Skeletal muscle tissue (tissue), 4 donors: Measurements from ENCODE around the gene ARHGEF28. TPM values are rescaled to one million over a fixed set of nuclear protein-coding genes. Genes with fewer than 3 reads are reported as not detected.

Experiments
- H3K27ac ChIP-seq: one replicate; pipeline ENCODE4 v1.7.0; 2013; ENCODE audit warnings: mild to moderate bottlenecking, low read depth, low read length, inconsistent platforms
- H3K27me3 ChIP-seq, 3 donors: one replicate each; pipeline ENCODE4 v1.7.0; 2013; ENCODE audit warnings: low read length in 3 of 3; ENCODE audit not compliant: control insufficient read depth in 3 of 3, insufficient read depth in 3 of 3
- H3K36me3 ChIP-seq, 3 donors: one replicate each; pipeline ENCODE4 v1.7.0; 2013; ENCODE audit warnings: low read length in 3 of 3; ENCODE audit not compliant: control insufficient read depth in 3 of 3, insufficient read depth in 3 of 3
- H3K4me1 ChIP-seq, 3 donors: one replicate each; pipeline ENCODE4 v1.7.0; 2013; ENCODE audit warnings: low read length in 3 of 3, mild to moderate bottlenecking in 3 of 3; ENCODE audit not compliant: control insufficient read depth in 3 of 3, insufficient read depth in 3 of 3
- H3K4me3 ChIP-seq, 3 donors: one replicate each; pipeline ENCODE4 v1.7.0; 2013; ENCODE audit warnings: low read length in 3 of 3
- H3K9ac ChIP-seq, 3 donors: one replicate each; pipeline ENCODE4 v1.7.0; 2013; ENCODE audit warnings: low read length in 3 of 3, mild to moderate bottlenecking in 3 of 3, moderate library complexity in 2 of 3, low read depth in 1 of 3
- H3K9me3 ChIP-seq, 3 donors: one replicate each; pipeline ENCODE4 v1.7.0; 2013; ENCODE audit warnings: low read length in 3 of 3; ENCODE audit not compliant: control insufficient read depth in 3 of 3
- total RNA-seq: library from RNA; depleted of rRNA; stranded (reverse); fragments of >200 nt; gene quantifications from one replicate; pipeline ENCODE4 v1.2.3, GENCODE V29; 2014
- donor health status: Osteomylitis.

ARHGEF28 gene
- total RNA-seq, 1 donor from 2014 or later = 8.4 TPM

DNA sequence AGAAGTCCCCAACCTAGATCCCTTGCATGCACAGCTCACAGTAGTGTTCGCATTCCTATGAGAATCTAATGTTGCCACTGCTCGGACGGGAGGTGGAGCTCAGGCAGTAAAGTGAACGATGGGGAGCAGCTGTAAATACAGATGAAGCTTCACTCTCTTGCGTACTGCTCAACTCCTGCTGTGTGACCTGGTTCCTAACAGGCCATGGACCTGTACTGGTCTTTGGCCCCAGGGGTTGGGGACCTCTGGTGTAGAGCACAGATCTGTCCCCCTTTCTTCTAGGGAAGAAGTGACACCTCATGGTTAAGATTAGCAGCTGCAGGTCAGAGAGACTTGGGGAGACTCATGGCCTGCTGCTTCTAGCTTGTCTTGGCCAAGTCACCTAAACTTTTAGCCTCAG lies 7.1 kb downstream of the ARHGEF28 start:
- H3K27ac ChIP-seq = no peak overlapping the region
- no peaks in the 10 kb centered on the region for H3K36me3 ChIP-seq
- H3K9me3 ChIP-seq = no peaks in the 10 kb centered on the region
- no peak overlapping the region for H3K4me3 ChIP-seq
- no peaks in the 10 kb centered on the region for H3K27me3 ChIP-seq
- no peak overlapping the region for H3K9ac ChIP-seq
- no peaks in the 10 kb centered on the region for H3K4me1 ChIP-seq

DNA sequence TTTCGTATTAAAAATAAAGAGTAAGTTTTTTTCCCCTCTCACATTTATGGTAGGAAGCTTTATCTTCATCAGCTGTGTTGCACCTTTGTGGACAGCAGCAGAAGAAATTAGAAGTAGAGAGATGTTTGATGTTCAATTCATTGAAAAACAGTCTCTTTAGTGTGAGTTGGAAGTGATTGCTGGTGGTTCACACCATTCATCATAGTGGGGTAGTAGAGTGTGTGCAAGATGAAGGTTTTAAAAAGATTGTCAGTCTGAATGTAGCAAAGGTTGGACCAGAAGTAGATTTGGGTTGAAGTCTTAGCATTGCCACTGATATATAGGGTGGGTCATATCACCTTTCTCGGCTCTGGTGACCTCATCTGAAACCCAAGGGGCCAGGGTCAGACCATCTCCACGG lies 10.4 kb downstream of the ARHGEF28 start:
- Histone ChIP-seq H3K27me3 (no peaks in the 10 kb centered on the region), H3K4me1 (no peaks in the 10 kb centered on the region), H3K27ac (no peak overlapping the region), H3K4me3 (no peak overlapping the region), H3K9me3 (no peaks in the 10 kb centered on the region), H3K9ac (no peak overlapping the region), H3K36me3 (no peaks in the 10 kb centered on the region)

DNA sequence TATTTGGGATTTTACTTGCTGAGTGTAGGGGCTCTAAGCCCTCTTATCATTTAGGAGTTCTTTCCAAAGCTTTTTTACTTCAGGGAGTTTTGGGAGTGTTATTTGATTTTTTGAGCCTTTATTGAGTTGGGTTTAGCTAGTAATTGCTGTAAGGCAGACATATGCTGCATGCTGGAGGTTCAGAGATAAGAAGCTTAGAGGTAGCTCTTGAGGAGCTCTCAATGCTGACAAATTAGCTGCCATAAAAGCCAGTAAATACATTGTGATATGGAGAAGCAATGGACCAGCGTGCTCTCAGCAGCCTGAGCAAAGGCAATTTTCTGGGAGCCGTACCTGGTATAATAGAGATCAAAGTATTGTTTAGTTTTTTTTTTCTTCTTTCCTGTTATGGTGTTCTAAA lies 11.6 kb downstream of the ARHGEF28 start:
- no peaks in the 10 kb centered on the region for H3K4me1 ChIP-seq
- H3K9ac ChIP-seq = no peak overlapping the region
- no peaks in the 10 kb centered on the region for H3K9me3 ChIP-seq
- H3K27me3 ChIP-seq = no peaks in the 10 kb centered on the region
- no peak overlapping the region for H3K27ac ChIP-seq
- no peaks in the 10 kb centered on the region for H3K36me3 ChIP-seq
- no peak overlapping the region for H3K4me3 ChIP-seq

DNA sequence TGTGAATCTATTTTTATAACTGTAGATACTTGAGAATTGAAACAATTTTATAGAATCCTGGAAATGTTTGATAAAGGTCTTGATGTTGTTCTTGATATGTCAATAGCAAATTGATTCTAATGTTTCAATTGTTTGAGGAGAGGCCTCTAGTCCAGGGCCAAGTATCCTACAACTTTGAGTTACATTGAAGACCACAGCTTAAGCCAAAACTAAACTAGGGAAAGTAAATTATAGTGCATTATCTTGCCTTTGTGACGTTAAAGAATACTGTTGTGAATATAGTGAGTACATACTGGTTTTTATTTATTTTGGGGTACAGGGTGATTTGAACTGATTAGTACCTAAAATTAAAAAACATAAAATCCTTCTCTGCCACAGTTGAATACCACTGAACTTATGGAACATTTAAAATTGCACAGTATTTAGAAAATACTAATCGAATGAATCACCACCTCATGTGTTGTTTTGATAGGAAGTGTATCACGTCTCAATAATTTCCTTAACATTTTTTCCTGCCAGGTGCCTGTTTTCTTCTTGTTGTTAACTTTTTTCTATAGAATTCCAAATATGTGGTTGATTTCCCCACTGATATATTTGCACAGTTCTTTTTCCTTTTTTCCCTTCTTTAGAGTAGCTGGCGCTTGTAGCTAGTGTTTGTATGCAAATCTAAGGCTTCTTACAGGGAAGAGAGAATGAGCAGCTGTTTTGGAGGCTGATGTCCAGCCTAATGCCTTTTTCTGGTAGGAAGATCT lies 12.5 kb downstream of the ARHGEF28 start:
- Histone ChIP-seq H3K4me3 (no peak overlapping the region), H3K27me3 (no peaks in the 10 kb centered on the region), H3K36me3 (no peaks in the 10 kb centered on the region), H3K9me3 (no peaks in the 10 kb centered on the region), H3K9ac (no peak overlapping the region), H3K27ac (no peak overlapping the region), H3K4me1 (no peaks in the 10 kb centered on the region)

DNA sequence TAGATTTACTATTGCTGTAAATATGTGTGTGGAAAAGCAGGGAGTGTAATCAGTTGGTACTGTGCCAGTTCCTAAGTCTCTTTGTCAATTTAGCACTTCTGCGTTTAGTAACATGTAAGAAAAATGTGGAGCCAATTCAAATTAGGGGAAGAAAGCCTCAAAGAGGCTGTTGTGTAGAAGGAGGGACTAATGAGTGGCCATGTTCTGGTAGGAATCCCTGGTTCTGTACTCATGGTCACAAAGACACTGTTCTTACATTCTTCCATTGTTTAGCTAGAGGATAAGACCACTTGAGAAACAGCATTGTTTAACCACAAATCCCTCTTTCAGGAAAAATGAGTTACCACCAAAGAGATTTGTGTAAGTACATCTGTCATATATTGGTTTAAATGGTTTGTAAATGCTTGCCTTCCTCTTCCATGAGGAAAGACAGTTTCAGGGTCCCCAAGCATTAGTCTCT lies 14.9 kb downstream of the ARHGEF28 start:
- Histone ChIP-seq H3K4me3 (no peak overlapping the region), H3K36me3 (no peaks in the 10 kb centered on the region), H3K9ac (no peak overlapping the region), H3K9me3 (no peaks in the 10 kb centered on the region), H3K27ac (no peak overlapping the region), H3K4me1 (no peaks in the 10 kb centered on the region), H3K27me3 (no peaks in the 10 kb centered on the region)

DNA sequence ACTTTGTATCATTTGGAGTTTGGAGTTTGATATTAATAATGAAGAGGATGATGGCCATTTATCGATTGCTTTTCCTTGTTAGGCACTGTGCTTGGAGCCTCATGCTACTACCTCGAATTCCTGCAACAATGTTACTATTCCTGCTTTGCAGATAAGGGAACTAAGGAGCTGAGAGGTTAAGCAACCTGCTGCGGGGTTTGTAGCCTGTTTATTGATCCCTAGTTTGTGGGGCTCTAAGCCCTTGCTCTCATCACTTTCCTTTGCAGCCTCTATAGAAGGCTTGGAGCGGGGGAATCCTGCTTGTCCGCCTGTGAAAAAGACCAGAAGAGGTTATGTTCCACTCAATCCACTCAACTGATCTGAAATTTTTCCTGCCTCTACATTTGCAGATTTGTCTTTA lies 15.8 kb downstream of the ARHGEF28 start:
- Histone ChIP-seq H3K27ac (no peak overlapping the region), H3K4me1 (no peaks in the 10 kb centered on the region), H3K27me3 (no peaks in the 10 kb centered on the region), H3K36me3 (no peaks in the 10 kb centered on the region), H3K4me3 (no peak overlapping the region), H3K9me3 (no peaks in the 10 kb centered on the region), H3K9ac (no peak overlapping the region)

DNA sequence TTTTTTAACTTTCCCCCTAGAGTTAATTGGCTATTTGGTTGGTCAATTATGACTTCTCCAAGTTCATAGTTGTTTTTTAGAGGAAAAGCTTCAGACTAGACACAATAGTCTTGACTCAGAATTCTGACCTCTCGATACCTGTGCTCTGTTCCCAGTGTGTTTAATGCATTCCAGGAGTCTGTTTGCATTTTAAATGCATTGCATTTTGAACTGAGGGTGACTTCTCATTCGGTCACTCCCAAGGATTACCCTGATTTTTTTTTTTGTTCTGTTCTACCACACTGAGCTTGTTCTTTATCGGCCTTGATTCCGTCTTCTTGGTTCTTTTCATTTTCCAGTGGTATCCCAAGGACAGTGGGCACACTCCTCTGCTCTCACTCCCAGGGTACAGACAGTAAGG lies 16.3 kb downstream of the ARHGEF28 start:
- Histone ChIP-seq H3K4me1 (no peaks in the 10 kb centered on the region), H3K9ac (no peak overlapping the region), H3K4me3 (no peak overlapping the region), H3K36me3 (no peaks in the 10 kb centered on the region), H3K27ac (no peak overlapping the region), H3K27me3 (no peaks in the 10 kb centered on the region), H3K9me3 (no peaks in the 10 kb centered on the region)

DNA sequence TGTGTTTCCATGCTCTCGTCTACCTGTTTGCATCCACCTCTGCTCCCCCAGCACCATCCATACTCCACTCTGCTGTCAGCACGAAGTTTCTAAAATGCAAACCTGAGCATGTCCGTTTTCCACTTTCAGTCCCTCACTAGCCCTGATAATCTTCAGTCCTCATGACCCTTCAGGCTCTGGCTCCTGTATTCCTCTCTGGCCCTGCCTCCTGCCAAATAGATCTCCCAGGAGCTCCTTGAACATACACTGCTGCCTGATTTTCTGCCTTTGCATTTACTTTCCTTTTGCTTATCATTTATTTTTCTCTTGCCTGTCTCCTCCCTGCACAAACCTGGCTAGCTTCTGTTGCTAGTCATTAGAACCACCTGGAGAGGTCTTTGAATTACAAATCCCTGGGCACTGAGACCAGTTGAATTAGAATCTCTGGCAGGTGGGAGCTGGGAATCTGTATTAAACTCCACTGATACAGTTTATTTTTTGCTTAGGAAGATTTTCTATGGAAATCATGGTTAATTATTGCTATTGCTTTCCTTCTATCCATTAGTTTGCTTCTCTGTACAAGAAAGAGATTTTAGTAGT lies 18.5 kb downstream of the ARHGEF28 start:
- Histone ChIP-seq H3K36me3 (no peaks in the 10 kb centered on the region), H3K9ac (no peak overlapping the region), H3K27ac (no peak overlapping the region), H3K4me1 (no peaks in the 10 kb centered on the region), H3K9me3 (no peaks in the 10 kb centered on the region), H3K27me3 (no peaks in the 10 kb centered on the region), H3K4me3 (no peak overlapping the region)

DNA sequence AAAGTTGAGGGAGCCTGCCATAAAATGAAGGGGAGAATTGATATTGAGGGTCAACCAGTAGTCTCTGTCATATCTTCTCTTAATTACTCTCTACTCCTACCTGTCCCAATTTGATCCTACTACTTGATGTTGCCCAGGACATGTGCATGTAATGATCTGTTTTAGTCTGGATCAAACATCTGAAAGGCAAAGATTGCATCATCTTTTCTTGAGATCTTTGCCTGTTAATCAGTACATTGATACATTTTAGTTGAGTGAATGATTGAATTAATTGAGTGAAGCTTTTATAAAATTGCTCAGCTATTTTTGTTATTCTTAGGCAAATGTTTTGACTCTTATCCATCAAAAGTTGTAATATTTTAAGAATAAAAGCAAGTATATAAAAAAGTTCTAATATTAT lies 21.7 kb downstream of the ARHGEF28 start:
- H3K9me3 ChIP-seq = no peaks in the 10 kb centered on the region
- no peak overlapping the region for H3K9ac ChIP-seq
- H3K27ac ChIP-seq = no peak overlapping the region
- H3K4me3 ChIP-seq = no peak overlapping the region
- H3K27me3 ChIP-seq = no peaks in the 10 kb centered on the region
- H3K36me3 ChIP-seq = no peaks in the 10 kb centered on the region
- H3K4me1 ChIP-seq = no peaks in the 10 kb centered on the region

DNA sequence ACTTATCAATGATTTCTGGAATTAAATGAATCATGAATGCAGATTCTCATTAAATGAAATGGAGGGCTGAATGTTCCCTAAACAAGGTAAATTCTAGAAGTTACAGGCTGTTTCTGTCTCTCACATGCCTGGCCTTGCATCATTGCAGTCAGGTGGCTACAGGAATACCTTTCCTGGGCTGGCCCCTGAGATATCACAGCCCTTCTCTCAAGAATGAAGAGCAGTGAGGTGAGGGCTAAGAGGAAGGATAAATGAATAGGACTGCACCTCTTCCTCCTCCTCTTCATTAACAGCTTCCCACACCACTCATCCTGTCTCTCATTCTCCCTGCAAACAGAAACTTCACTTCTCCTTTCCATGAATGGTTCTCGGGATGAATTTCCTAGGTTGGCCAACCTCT lies 22.5 kb downstream of the ARHGEF28 start:
- no peaks in the 10 kb centered on the region for H3K27me3 ChIP-seq
- H3K9ac ChIP-seq = no peak overlapping the region
- H3K4me3 ChIP-seq = no peak overlapping the region
- no peaks in the 10 kb centered on the region for H3K9me3 ChIP-seq
- no peaks in the 10 kb centered on the region for H3K36me3 ChIP-seq
- H3K27ac ChIP-seq = no peak overlapping the region
- no peaks in the 10 kb centered on the region for H3K4me1 ChIP-seq
